GM21737 (cell line): ENCODE results near the gene PRSS50.
"Not testable (repeated sequence)": the region's sequence is repeated elsewhere in the genome, so short reads cannot be mapped to it uniquely, and the experiment has no call there.

Experiments used
- ATAC-seq: cut with Tn5 transposase; IDR thresholded peaks from one replicate; pipeline ENCODE4 v1.9.1; 2021; ENCODE audit warnings: mild to moderate bottlenecking, moderate library complexity; ENCODE audit not compliant: unreplicated experiment

Gene PRSS50

GRCh38 chr3:46717447-46718231 lies at the start of gene PRSS50:
PRSS50 (minus strand) TSS chr3:46717869; CDS start chr3:46717824, 45 bp downstream.
- ATAC-seq = no peak

GRCh38 chr3:46764206-46764605 lies 46.5 kb upstream of the PRSS50 start:
- no peak for ATAC-seq

GRCh38 chr3:46763178-46763577 lies 45.5 kb upstream of the PRSS50 start:
- ATAC-seq = no peak

GRCh38 chr3:46759239-46760167 lies 41.8 kb upstream of the PRSS50 start:
- no peak for ATAC-seq

GRCh38 chr3:46756642-46757041 lies 39.0 kb upstream of the PRSS50 start:
- no peak for ATAC-seq

GRCh38 chr3:46755646-46756045 lies 38.0 kb upstream of the PRSS50 start:
- ATAC-seq = no peak

- ATAC-seq = not testable (repeated sequence)
These were observed 35.5 kb upstream of the PRSS50 start for GRCh38 chr3:46753127-46753526.

- ATAC-seq = no peak
These were observed 32.9 kb upstream of the PRSS50 start for GRCh38 chr3:46750555-46751038.

- ATAC-seq = no peak
These were observed 31.5 kb upstream of the PRSS50 start for GRCh38 chr3:46749129-46749528.

- no peak for ATAC-seq
These were observed 30.5 kb upstream of the PRSS50 start for GRCh38 chr3:46748170-46748569.

- ATAC-seq = no peak
These were observed 29.0 kb upstream of the PRSS50 start for GRCh38 chr3:46746711-46747110.

GRCh38 chr3:46742992-46743585 lies 25.4 kb upstream of the PRSS50 start:
- no peak for ATAC-seq

- ATAC-seq = not testable (repeated sequence)
These were observed 21.9 kb upstream of the PRSS50 start for GRCh38 chr3:46739565-46739964.

GRCh38 chr3:46737329-46737731 lies 19.7 kb upstream of the PRSS50 start:
- no peak for ATAC-seq

- no peak for ATAC-seq
These were observed 18.6 kb upstream of the PRSS50 start for GRCh38 chr3:46736006-46736872.

- no peak for ATAC-seq
These were observed 17.1 kb upstream of the PRSS50 start for GRCh38 chr3:46734773-46735172.

- no peak for ATAC-seq
These were observed 15.5 kb upstream of the PRSS50 start for GRCh38 chr3:46733026-46733800.

GRCh38 chr3:46731795-46732194 lies 14.1 kb upstream of the PRSS50 start:
- no peak for ATAC-seq

- ATAC-seq = no peak
These were observed 13.2 kb upstream of the PRSS50 start for GRCh38 chr3:46730819-46731218.

GRCh38 chr3:46729038-46729437 lies 11.4 kb upstream of the PRSS50 start:
- no peak for ATAC-seq
